ENCODE results near the gene ZNF205.

The ZNF205 gene

DNA sequence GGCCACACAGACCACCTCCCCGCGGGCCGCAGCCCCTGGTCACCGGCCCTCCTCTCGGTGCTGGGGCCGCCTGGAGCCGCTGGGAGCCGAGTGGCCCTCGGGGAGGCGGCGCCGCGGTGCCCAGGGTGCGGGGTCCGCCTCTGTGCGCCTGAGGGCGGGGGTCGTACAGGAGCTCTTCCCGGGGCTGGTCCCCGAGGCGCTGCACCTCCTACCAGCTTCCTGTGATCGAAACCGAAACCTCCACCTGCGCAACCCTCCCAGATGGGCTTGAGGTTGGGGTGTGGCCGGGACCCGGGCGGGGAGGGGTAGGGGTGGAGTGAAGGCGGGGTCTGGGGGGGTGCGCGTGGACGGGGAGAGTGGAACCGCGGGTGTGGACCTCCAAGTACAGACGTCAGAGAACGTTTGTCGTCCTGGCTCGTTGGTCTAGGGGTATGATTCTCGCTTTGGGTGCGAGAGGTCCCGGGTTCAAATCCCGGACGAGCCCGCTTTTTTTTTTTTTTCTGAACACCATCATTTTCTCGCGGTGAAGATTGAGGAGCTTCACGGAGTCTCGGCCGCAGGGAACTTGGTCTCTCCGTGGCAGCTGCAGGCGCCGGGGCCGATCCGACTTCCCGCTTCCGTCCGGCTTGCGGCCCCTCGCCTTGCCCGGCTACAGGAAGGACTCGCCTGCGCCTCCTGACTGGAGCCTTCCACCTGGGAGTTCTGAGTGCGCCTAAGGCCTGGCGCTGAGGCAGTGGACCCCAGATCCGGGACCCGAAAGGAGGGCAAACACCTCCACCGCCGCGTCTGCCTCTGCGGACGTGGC is 46.3 kb downstream of the ZNF205 start:
- Histone ChIP-seq H3K36me3 (ENCODE audit: low read depth) (no peaks in the 10 kb centered on the region), H3K9me3 (ENCODE audit: severe bottlenecking) (no peaks in the 10 kb centered on the region), H3K27ac (ENCODE audit: poor library complexity, severe bottlenecking) (peak overlapping the region; percentile 71), H3K4me1 (ENCODE audit: insufficient read depth, poor library complexity, severe bottlenecking) (no peaks in the 10 kb centered on the region), H3K27me3 (ENCODE audit: insufficient read depth, poor library complexity, severe bottlenecking) (no peaks in the 10 kb centered on the region), H3K4me3 (ENCODE audit: severe bottlenecking) (peak overlapping the region; percentile 95)
- DNase-seq (ENCODE audit: low spot score), result peak; percentile 97
- peak; percentile 70 for ATAC-seq (ENCODE audit: low read depth)
- TF ChIP-seq, protein P1, sequence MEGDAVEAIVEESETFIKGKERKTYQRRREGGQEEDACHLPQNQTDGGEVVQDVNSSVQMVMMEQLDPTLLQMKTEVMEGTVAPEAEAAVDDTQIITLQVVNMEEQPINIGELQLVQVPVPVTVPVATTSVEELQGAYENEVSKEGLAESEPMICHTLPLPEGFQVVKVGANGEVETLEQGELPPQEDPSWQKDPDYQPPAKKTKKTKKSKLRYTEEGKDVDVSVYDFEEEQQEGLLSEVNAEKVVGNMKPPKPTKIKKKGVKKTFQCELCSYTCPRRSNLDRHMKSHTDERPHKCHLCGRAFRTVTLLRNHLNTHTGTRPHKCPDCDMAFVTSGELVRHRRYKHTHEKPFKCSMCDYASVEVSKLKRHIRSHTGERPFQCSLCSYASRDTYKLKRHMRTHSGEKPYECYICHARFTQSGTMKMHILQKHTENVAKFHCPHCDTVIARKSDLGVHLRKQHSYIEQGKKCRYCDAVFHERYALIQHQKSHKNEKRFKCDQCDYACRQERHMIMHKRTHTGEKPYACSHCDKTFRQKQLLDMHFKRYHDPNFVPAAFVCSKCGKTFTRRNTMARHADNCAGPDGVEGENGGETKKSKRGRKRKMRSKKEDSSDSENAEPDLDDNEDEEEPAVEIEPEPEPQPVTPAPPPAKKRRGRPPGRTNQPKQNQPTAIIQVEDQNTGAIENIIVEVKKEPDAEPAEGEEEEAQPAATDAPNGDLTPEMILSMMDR (IDR thresholded peaks at IDR 0.05; ENCODE audit: poor library complexity, severe bottlenecking), result no peak

DNA sequence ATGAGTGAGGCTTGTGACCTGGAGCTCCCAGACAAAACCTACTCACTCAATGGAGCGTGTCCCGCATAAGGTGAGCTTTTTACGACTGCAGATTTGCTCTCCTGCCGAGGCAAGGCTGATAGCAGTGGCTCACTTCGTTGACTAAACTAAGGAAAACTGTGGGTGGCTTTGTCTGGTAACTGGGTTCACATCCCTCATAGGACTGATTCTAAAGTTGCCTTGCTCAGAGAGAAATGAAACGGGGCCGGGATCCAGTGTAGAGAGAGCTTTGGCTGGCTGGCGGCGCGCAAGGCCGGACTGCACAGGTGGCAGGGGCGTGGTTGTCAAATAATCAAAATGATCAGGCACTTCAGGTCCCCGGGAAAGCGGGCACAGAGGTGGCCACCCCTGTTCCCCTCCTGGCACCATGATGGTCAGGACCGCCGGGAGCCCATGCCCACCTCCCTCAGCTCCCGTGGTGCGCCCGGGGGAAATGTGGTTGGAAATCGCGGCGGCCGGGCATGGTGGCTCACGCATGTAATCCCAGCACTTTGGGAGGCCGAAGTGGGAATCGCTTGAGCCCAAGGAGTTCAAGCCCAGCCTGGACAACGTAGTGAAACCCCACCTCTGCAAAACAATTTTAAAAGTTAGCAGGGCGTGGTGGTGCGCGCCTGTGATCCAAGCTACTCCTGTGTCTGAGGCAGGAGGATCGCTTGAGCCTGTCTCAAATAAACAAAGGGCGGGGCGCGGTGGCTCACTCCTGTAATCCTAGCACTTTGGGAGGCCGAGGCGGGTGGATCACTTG is 49.0 kb downstream of the ZNF205 start:
- Histone ChIP-seq H3K4me3 (ENCODE audit: severe bottlenecking) (peak overlapping the region; percentile 23), H3K27me3 (ENCODE audit: insufficient read depth, poor library complexity, severe bottlenecking) (no peaks in the 10 kb centered on the region), H3K27ac (ENCODE audit: poor library complexity, severe bottlenecking) (peak overlapping the region; percentile 18), H3K4me1 (ENCODE audit: insufficient read depth, poor library complexity, severe bottlenecking) (no peaks in the 10 kb centered on the region), H3K36me3 (ENCODE audit: low read depth) (no peaks in the 10 kb centered on the region), H3K9me3 (ENCODE audit: severe bottlenecking) (no peaks in the 10 kb centered on the region)
- ATAC-seq (ENCODE audit: low read depth), result no peak
- TF ChIP-seq, protein P1 (IDR thresholded peaks at IDR 0.05; ENCODE audit: poor library complexity, severe bottlenecking), result no peak
- DNase-seq (ENCODE audit: low spot score), result no peak

DNA sequence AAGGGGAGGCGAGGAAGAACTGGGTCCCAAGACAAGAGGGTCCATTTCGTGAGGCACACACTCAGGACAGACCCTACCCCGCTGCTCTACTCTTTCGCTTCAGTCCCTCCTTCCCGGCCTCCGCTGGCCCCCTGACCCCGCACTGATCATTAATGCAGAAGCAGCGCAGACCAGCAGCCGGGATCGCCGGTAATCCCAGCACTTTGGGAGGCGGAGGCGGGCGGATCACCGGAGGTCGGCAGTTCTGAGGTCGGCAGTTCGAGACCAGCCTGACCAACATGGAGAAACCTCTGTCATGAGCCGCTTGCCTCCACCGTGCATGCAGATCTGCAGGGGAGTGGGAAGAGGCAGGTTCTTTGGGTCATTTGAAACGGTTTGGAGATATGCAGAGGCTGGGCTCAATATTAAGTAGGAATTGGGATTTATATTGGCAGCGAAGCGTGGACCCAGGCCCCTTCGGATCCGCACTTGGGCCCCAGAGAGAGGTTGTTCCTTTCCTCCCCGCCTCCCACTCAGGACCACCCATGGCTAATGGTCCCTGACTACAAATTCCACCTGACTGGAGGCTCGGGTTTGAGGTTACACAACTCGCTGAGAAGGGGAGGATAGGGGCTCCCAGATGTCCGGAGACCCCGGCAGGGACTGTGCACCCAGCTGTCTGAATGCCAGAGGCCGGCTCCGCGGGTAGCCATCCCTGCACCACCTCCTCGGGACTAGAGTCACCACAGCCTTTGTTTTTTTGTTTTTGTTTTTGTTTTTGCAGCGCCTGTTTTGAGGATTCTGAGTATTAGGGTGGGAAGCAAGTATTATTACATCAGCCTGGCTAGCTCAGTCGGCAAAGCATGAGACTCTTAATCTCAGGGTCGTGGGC is 52.0 kb downstream of the ZNF205 start:
- TF ChIP-seq, protein P1 (IDR thresholded peaks at IDR 0.05; ENCODE audit: poor library complexity, severe bottlenecking), result no peak
- no peaks in the 10 kb centered on the region for H3K9me3 ChIP-seq (ENCODE audit: severe bottlenecking)
- no peaks in the 10 kb centered on the region for H3K4me1 ChIP-seq (ENCODE audit: insufficient read depth, poor library complexity, severe bottlenecking)
- DNase-seq (ENCODE audit: low spot score) (no peak), ATAC-seq (ENCODE audit: low read depth) (no peak)
- no peaks in the 10 kb centered on the region for H3K36me3 ChIP-seq (ENCODE audit: low read depth)
- no peaks in the 10 kb centered on the region for H3K27me3 ChIP-seq (ENCODE audit: insufficient read depth, poor library complexity, severe bottlenecking)
- no peak overlapping the region for H3K4me3 ChIP-seq (ENCODE audit: severe bottlenecking)
- no peak overlapping the region for H3K27ac ChIP-seq (ENCODE audit: poor library complexity, severe bottlenecking)

DNA sequence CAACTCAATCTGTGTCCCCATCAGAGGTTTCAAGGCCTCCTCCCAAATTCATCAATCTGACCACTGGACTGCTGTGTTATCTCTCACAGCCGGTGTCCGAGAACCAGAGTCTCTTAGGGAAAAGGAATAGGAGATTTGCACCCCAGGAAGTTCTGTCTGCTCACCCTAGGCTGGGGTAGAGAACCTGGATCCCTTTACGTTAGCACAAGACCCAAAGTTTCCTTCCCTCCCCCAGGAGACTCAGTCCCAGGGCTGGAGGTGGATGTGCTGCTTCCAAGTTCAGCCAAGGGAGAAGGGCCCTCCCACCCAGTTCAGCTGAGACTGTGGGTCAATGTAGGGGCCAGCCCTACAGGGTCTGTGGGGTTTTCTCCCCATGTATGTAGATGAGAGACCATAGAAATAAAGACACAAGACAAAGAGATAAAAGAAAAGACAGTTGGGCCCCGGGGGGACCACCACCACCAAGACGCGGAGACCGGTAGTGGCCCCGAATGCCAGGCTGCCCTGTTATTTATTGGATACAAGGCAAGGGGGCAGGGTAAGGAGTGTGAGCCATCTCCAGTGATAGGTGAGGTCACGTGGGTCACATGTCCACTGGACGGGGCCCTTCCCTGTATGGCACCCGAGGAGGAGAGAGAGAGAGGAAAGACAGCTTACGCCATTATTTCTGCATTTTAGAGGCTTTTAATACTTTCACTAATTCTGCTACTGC is 52.9 kb downstream of the ZNF205 start:
- no peaks in the 10 kb centered on the region for H3K4me1 ChIP-seq (ENCODE audit: insufficient read depth, poor library complexity, severe bottlenecking)
- no peak overlapping the region for H3K4me3 ChIP-seq (ENCODE audit: severe bottlenecking)
- TF ChIP-seq, protein P1 (IDR thresholded peaks at IDR 0.05; ENCODE audit: poor library complexity, severe bottlenecking), result no peak
- H3K9me3 ChIP-seq (ENCODE audit: severe bottlenecking), result no peaks in the 10 kb centered on the region
- H3K27ac ChIP-seq (ENCODE audit: poor library complexity, severe bottlenecking), result no peak overlapping the region
- H3K27me3 ChIP-seq (ENCODE audit: insufficient read depth, poor library complexity, severe bottlenecking), result peaks cover 6% of the 10 kb centered on the region
- ATAC-seq (ENCODE audit: low read depth), result no peak
- no peaks in the 10 kb centered on the region for H3K36me3 ChIP-seq (ENCODE audit: low read depth)
- no peak for DNase-seq (ENCODE audit: low spot score)

All from RWPE2 (cell line).